Muscle layer of colon (tissue), 2 donors: ENCODE data around the gene ZNF777.

Source experiments
- H3K27ac ChIP-seq: one replicate; pipeline ENCODE4 v1.7.0; 2013; ENCODE audit warnings: low read depth, mild to moderate bottlenecking, low read length, moderate library complexity
- H3K27me3 ChIP-seq, 2 donors: one replicate each; pipeline ENCODE4 v1.7.0; 2013; ENCODE audit warnings: low read length in 2 of 2, mild to moderate bottlenecking in 2 of 2; ENCODE audit not compliant: insufficient read depth in 2 of 2, control insufficient read depth in 1 of 2
- H3K36me3 ChIP-seq: one replicate; pipeline ENCODE4 v1.7.0; 2013; ENCODE audit warnings: mild to moderate bottlenecking, low read length; ENCODE audit not compliant: insufficient read depth
- H3K4me1 ChIP-seq: one replicate; pipeline ENCODE4 v1.7.0; 2013; ENCODE audit warnings: mild to moderate bottlenecking, low read length; ENCODE audit not compliant: insufficient read depth
- H3K4me3 ChIP-seq, 2 donors: one replicate each; pipeline ENCODE4 v1.7.0; 2013; ENCODE audit warnings: low read length in 2 of 2, low read depth in 1 of 2, mild to moderate bottlenecking in 1 of 2, moderate library complexity in 1 of 2
- H3K9ac ChIP-seq: one replicate; pipeline ENCODE4 v1.7.0; 2013; ENCODE audit warnings: low read length
- H3K9me3 ChIP-seq: one replicate; pipeline ENCODE4 v1.7.0; 2013; ENCODE audit warnings: mild to moderate bottlenecking, low read length
- donor health status: abdominal sarcoma.
- donor health status: Adenocarcinoma of cecum.

The ZNF777 gene

GRCh38 chr7:149475121-149476045 lies 14.5 kb upstream of the ZNF777 start:
- Histone ChIP-seq H3K27me3 (no peaks in the 10 kb centered on the region), H3K4me3 (no peak overlapping the region), H3K4me1 (no peaks in the 10 kb centered on the region), H3K9ac (no peak overlapping the region), H3K27ac (no peak overlapping the region), H3K9me3 (no peaks in the 10 kb centered on the region), H3K36me3 (peaks cover 38% of the 10 kb centered on the region)

DNA sequence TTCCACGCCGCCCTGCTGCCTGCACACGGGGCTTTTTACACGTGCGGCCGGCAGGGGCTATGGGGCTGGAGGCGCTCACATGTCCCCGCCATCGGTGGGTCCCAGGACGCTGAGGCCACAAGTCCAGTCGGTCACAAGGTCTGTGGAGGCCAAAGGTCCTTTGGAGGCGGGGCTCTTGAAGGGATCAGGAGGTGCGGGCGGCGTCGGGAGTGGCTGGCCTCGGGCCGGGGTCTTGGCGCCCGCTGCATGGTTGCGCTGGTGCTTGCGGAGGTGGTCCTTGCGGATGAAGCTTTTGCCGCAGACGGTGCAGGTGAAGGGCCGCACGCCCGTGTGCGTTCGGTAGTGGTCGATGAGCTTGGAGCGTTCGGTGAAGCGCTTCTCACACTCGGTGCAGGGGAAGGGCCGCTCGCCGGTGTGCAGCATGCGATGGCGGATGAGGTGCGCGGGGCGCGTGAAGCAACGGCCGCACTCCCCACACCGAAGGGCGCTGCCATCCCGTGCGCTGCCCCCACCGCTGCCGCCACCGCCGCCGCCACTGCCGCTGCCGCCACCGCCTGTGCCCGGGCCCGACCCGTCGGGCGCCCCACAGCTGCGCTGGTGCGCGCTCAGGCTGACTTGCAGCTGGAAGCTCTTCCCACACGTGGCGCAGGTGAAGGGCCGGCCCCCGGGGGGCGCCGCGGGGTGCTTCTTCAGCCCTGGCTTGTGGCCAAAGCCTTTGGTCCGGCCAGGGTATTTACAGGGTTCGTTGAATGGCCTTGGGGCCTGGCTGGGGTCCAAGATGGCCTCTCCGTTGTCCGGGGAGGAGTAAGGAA lies 13.7 kb upstream of the ZNF777 start:
- H3K36me3 ChIP-seq, result peaks cover 34% of the 10 kb centered on the region
- no peaks in the 10 kb centered on the region for H3K9me3 ChIP-seq
- no peak overlapping the region for H3K27ac ChIP-seq

DNA sequence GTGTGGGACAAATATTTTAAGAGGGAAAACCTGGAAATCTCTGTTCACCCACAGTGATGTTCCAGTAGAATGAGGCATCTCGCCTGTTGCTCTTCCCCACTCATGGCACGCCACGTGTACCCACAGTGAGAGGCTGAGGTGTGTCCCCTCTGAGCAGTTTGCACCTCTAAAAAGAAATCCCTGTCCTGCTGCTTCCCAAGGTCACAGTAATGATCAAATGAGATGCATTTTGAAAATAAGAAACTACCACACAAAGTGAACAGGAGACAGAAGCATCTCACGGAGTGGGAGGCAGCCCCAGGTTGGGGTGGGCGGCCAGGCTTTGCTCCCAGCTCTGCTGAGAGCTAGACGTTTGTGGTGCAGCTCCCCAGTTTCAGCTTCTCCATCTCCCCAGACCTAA lies 12.4 kb upstream of the ZNF777 start:
- H3K4me1 ChIP-seq, result no peaks in the 10 kb centered on the region

More for the DNA sequence above, 13.7 kb upstream of the ZNF777 start:
- H3K4me3 ChIP-seq, result no peak overlapping the region
- no peak overlapping the region for H3K9ac ChIP-seq
- no peaks in the 10 kb centered on the region for H3K4me1 ChIP-seq
- H3K27me3 ChIP-seq, result no peaks in the 10 kb centered on the region

DNA sequence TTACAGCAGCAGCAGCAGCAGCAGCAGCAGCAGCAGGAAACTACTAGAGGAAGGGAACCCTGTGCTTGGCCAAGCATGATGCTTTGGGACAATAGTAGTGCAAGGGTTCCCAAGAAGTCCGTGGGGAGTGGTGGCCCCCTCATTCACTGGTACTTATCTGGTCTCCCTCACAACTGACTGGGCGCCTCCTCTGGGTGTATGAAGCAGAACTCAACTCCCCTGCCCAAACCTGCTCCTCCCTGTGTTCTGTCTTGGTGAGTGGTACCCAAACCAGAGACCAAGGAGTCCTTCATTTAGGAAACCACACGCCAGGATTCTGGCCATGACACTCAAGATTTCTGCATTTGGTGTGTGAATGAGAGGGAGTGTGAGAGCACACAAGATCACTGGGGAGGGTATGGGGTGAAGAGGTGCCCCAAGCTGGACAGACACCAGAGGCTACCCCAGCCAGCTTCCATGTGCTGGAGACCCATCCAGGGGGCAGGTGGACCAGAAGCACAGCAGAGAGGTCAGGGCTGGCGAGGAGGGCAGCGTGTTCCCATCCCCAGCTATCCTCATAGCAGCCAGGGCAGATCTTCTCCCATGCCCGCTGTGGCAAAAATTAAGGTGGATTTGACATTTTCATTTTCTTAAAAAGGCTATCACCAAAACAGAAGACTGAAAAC lies 10.6 kb upstream of the ZNF777 start:
- Histone ChIP-seq H3K9ac (no peak overlapping the region), H3K36me3 (peaks cover 23% of the 10 kb centered on the region)

More for the DNA sequence above, 12.4 kb upstream of the ZNF777 start:
- Histone ChIP-seq H3K4me3 (no peak overlapping the region), H3K9ac (no peak overlapping the region), H3K27ac (no peak overlapping the region), H3K36me3 (peaks cover 34% of the 10 kb centered on the region), H3K9me3 (no peaks in the 10 kb centered on the region), H3K27me3 (no peaks in the 10 kb centered on the region)

DNA sequence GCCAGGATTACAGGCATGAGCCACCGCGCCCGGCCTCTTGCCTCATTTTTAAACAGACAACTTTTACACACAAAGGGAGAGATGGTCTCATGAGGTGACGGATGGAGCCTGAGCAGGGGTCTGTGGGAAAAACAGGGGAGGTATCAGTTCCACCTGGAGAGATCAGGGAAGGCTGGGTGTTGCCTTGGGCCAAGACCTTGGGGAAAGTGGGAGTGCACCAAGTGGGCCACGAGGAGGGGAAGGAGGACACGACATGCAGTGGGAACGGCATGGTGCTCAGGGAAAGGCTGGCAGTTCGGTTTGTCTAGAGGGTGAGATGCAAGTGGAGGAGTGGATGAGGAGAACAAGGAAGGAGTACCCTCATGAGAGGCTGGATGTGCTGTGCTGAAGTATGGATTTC lies 8.9 kb upstream of the ZNF777 start:
- Histone ChIP-seq H3K9ac (no peak overlapping the region), H3K36me3 (peaks cover 13% of the 10 kb centered on the region), H3K4me1 (no peaks in the 10 kb centered on the region), H3K9me3 (no peaks in the 10 kb centered on the region), H3K27ac (no peak overlapping the region), H3K4me3 (no peak overlapping the region), H3K27me3 (no peaks in the 10 kb centered on the region)

More for the DNA sequence above, 10.6 kb upstream of the ZNF777 start:
- H3K27me3 ChIP-seq, result no peaks in the 10 kb centered on the region
- no peaks in the 10 kb centered on the region for H3K4me1 ChIP-seq
- H3K4me3 ChIP-seq, result no peak overlapping the region
- H3K9me3 ChIP-seq, result no peaks in the 10 kb centered on the region
- H3K27ac ChIP-seq, result no peak overlapping the region

- H3K4me3 ChIP-seq, result no peak overlapping the region
- no peaks in the 10 kb centered on the region for H3K9me3 ChIP-seq
- H3K9ac ChIP-seq, result no peak overlapping the region
- no peaks in the 10 kb centered on the region for H3K4me1 ChIP-seq
- peaks cover 5% of the 10 kb centered on the region for H3K36me3 ChIP-seq
- H3K27ac ChIP-seq, result no peak overlapping the region
- no peaks in the 10 kb centered on the region for H3K27me3 ChIP-seq
Observed at GRCh38 chr7:149468208-149468607, 7.3 kb upstream of the ZNF777 start.

DNA sequence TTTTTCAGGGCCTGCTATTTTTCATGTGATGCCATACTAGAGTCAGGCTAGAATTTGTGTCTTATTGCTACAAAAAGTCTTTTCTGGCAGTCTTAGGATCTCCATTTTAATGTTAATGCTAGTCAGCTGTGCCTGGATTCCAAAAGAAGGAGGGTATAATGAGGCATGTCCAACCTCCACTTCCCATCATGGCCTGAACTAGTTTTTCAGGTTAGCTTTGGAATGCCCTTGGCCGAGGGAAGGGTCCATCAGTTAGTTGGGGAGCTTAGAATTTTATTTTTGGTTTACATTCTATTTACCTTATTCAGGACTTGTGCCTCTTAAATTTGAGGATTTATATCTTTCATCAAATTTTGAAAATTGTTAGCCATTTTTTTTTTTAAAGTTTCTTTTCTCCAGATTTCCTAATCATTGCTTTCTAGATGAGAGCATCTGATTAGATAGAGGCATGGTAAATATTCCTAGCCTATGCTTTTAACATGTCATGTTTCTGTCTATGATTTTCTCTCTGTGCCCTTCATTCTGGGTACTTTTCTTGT lies 6.5 kb upstream of the ZNF777 start:
- no peak overlapping the region for H3K9ac ChIP-seq
- H3K9me3 ChIP-seq, result no peaks in the 10 kb centered on the region
- H3K36me3 ChIP-seq, result no peaks in the 10 kb centered on the region
- H3K4me1 ChIP-seq, result no peaks in the 10 kb centered on the region
- H3K27ac ChIP-seq, result no peak overlapping the region
- no peak overlapping the region for H3K4me3 ChIP-seq
- no peaks in the 10 kb centered on the region for H3K27me3 ChIP-seq

- no peaks in the 10 kb centered on the region for H3K36me3 ChIP-seq
Observed at GRCh38 chr7:149466364-149466763, 5.5 kb upstream of the ZNF777 start.

DNA sequence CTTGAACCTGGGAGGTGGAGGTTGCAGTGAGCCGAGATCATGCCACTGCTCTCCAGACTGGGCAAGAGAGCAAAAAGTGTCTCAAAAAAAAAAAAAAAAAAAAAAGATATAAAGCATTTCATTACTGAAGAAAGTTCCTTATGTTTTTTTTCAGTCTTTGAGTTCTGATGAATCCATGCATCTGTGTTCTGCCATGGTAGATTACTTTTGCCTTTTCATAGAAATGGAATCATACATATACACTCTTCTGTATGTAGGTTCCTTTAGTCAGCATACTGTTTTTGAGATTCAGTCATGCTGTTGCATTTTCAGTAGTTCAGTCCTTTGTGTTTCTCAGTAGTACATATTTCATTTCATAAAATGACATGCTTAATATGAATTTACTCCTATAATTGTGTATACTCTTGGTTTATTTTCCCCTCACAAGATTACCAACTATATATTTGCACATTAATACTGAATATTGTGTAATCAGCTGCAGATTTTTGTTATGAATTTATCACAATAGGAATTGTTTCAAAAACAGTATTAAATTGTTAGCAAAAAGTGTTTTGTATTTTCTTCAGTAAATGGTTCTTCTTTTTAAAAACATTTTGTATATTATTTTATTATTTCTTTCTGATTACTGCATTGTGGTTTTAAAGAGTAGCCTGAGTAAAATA lies 2.8 kb upstream of the ZNF777 start:
- Histone ChIP-seq H3K9ac (no peak overlapping the region), H3K36me3 (no peaks in the 10 kb centered on the region), H3K9me3 (no peaks in the 10 kb centered on the region), H3K27ac (no peak overlapping the region), H3K27me3 (no peaks in the 10 kb centered on the region), H3K4me1 (peaks cover 13% of the 10 kb centered on the region), H3K4me3 (no peak overlapping the region)

More at GRCh38 chr7:149466364-149466763, 5.5 kb upstream of the ZNF777 start:
- Histone ChIP-seq H3K4me1 (peaks cover under 1% of the 10 kb centered on the region), H3K9ac (no peak overlapping the region), H3K9me3 (no peaks in the 10 kb centered on the region), H3K27ac (no peak overlapping the region), H3K27me3 (no peaks in the 10 kb centered on the region), H3K4me3 (no peak overlapping the region)

DNA sequence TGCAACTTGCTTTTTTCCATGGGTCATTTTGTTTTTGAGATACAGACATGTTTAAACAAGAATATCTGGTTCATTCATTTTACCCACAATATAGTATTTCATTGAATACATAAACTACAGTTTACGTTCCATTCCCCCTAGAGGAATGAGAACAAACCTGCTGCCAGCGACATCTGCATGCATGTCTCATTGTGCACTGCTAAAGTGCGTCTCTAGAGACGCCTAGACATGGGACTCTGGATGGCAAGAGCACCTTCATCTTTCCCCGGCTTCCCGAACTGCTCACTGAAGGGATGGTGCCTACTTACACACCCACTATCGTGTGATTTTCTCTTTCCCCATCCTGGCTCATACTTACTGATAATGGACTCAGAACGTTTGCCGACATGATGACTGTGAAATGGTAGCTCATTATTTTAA lies 1.2 kb upstream of the ZNF777 start:
- no peak overlapping the region for H3K4me3 ChIP-seq
- no peaks in the 10 kb centered on the region for H3K36me3 ChIP-seq
- H3K4me1 ChIP-seq, result peaks cover 23% of the 10 kb centered on the region
- no peaks in the 10 kb centered on the region for H3K9me3 ChIP-seq
- no peak overlapping the region for H3K27ac ChIP-seq
- no peak overlapping the region for H3K9ac ChIP-seq
- no peaks in the 10 kb centered on the region for H3K27me3 ChIP-seq
